Uterus (tissue), 4 donors: ENCODE data around the gene KDM6B. TPM values are rescaled to one million over a fixed set of nuclear protein-coding genes. Genes with fewer than 3 reads are reported as not detected.

Source experiments
- DNase-seq, 2 donors: peaks; one replicate each; pipeline ENCODE4 v3.0.0-alpha.2; 2019 to 2020
- H3K27ac ChIP-seq, 2 donors: fragments of 200-600 bp; sonication (generic); 1 replicate in 1 of 2; 2 replicates in 1 of 2; pipeline ENCODE4 v1.5.1; 2016 to 2018
- H3K27me3 ChIP-seq, 2 donors: fragments of 200-600 bp; sonication (generic); one replicate each; pipeline ENCODE4 v1.5.1; 2018 to 2019; ENCODE audit warnings: control low read depth in 1 of 2
- H3K36me3 ChIP-seq, 2 donors: fragments of 200-600 bp; sonication (generic); one replicate each; pipeline ENCODE4 v1.5.1; 2019; ENCODE audit warnings: control low read depth in 1 of 2
- H3K4me1 ChIP-seq, 2 donors: fragments of 200-600 bp; sonication (generic); one replicate each; pipeline ENCODE4 v1.5.1; 2018 to 2019; ENCODE audit warnings: control low read depth in 1 of 2
- H3K4me3 ChIP-seq, 2 donors: fragments of 200-600 bp; sonication (generic); 1 replicate in 1 of 2; 2 replicates in 1 of 2; pipeline ENCODE4 v1.5.1; 2018 to 2019; ENCODE audit warnings: mild to moderate bottlenecking in 1 of 2
- H3K9me3 ChIP-seq, 2 donors: fragments of 200-600 bp; sonication (generic); one replicate each; pipeline ENCODE4 v1.5.1; 2019; ENCODE audit warnings: control low read depth in 1 of 2
- CTCF ChIP-seq, 4 experiments: fragments of 200-600 bp in 2 of 4; fragments of 450-650 bp in 2 of 4; sonication (generic) in 2 of 4; IDR thresholded peaks; one replicate each; pipeline ENCODE4 v1.5.1; 2016 to 2019; ENCODE audit warnings: antibody characterized with exemption in 4 of 4, mild to moderate bottlenecking in 2 of 4, moderate library complexity in 1 of 4
- POLR2A ChIP-seq, 2 donors: fragments of 450-650 bp; IDR thresholded peaks; one replicate each; pipeline ENCODE4 v1.6.1; 2016; ENCODE audit warnings: antibody characterized with exemption in 2 of 2, mild to moderate bottlenecking in 1 of 2, moderate library complexity in 1 of 2
- intact Hi-C: fragments of 100-400 bp; cut with DNase I; formaldehyde crosslinking; loops from one replicate; pipeline ENCODE4 v1.15.1; 2023; ENCODE audit warnings: low total_unique reads
- total RNA-seq, 4 donors: library from RNA; depleted of rRNA in 3 of 4; stranded (reverse); fragments of >200 nt in 3 of 4; gene quantifications; one replicate each; pipeline versions ENCODE4 v1.1.0 to v1.2.4, GENCODE V29; 2014 to 2023
- donor health status: DM: yes; HTN: yes; CAD: no.

Gene KDM6B
- total RNA-seq, 4 donors from 2014 or later = 2.6 to 47.9 (median 4.4) TPM

- peak overlapping the region in 1 of 2 donors; percentile 61 for H3K4me3 ChIP-seq
- intact Hi-C loops = no loop called here
- no peaks in the 10 kb centered on the region for H3K36me3 ChIP-seq
- no peak for DNase-seq
- no peak for TF ChIP-seq POLR2A (IDR thresholded peaks at IDR 0.05)
- H3K27me3 ChIP-seq = no peaks in the 10 kb centered on the region
- peak overlapping the region; percentile 93 to 98 for H3K27ac ChIP-seq
- H3K4me1 ChIP-seq = peaks cover 8 to 10% of the 10 kb centered on the region in 2 donors
- no peaks in the 10 kb centered on the region for H3K9me3 ChIP-seq
Observed at GRCh38 chr17:7837408-7838088, 3.5 kb downstream of the KDM6B start.

GRCh38 chr17:7838090-7839075 lies 4.4 kb downstream of the KDM6B start:
- Histone ChIP-seq H3K9me3 (no peaks in the 10 kb centered on the region), H3K27ac (peak overlapping the region; percentile 93 to 98), H3K4me1 (peaks cover 8 to 10% of the 10 kb centered on the region in 2 donors), H3K27me3 (no peaks in the 10 kb centered on the region), H3K36me3 (no peaks in the 10 kb centered on the region), H3K4me3 (peak overlapping the region in 1 of 2 donors; percentile 61)
- peak in 1 of 2 donors; percentile 48 for DNase-seq
- TF ChIP-seq POLR2A (IDR thresholded peaks at IDR 0.05) (no peak), CTCF (IDR thresholded peaks at IDR 0.05) (no peak)
- intact Hi-C loops = no loop called here

GRCh38 chr17:7839190-7839875 lies 5.3 kb downstream of the KDM6B start:
- intact Hi-C loops = no loop called here
- Histone ChIP-seq H3K4me1 (peaks cover 8 to 10% of the 10 kb centered on the region in 2 donors), H3K27ac (peak overlapping the region; percentile 93 to 98), H3K27me3 (no peaks in the 10 kb centered on the region), H3K9me3 (no peaks in the 10 kb centered on the region), H3K4me3 (no peak overlapping the region), H3K36me3 (no peaks in the 10 kb centered on the region)
- no peak for DNase-seq
- TF ChIP-seq CTCF (IDR thresholded peaks at IDR 0.05) = no peak
- TF ChIP-seq POLR2A (IDR thresholded peaks at IDR 0.05) = no peak

- Histone ChIP-seq H3K4me3 (no peak overlapping the region), H3K4me1 (peaks cover 8 to 10% of the 10 kb centered on the region in 2 donors), H3K27ac (peak overlapping the region; percentile 93 to 95), H3K36me3 (no peaks in the 10 kb centered on the region), H3K27me3 (no peaks in the 10 kb centered on the region), H3K9me3 (no peaks in the 10 kb centered on the region)
- no peak for DNase-seq
- TF ChIP-seq POLR2A (IDR thresholded peaks at IDR 0.05) (no peak), CTCF (IDR thresholded peaks at IDR 0.05) (no peak)
- intact Hi-C loops = no loop called here
Observed at GRCh38 chr17:7839876-7840261, 5.9 kb downstream of the KDM6B start.

- Histone ChIP-seq H3K4me3 (no peak overlapping the region), H3K36me3 (no peaks in the 10 kb centered on the region), H3K4me1 (peaks cover 12 to 15% of the 10 kb centered on the region in 2 donors), H3K27ac (peak overlapping the region; percentile 95 to 99), H3K9me3 (no peaks in the 10 kb centered on the region), H3K27me3 (no peaks in the 10 kb centered on the region)
- TF ChIP-seq CTCF (IDR thresholded peaks at IDR 0.05) (no peak), POLR2A (IDR thresholded peaks at IDR 0.05) (no peak)
- no peak for DNase-seq
- intact Hi-C loops = no loop called here
Observed at GRCh38 chr17:7840441-7840840, 6.4 kb downstream of the KDM6B start.
